ELR (cell line): ENCODE data around the gene ADORA2B.
"Not testable (repeated sequence)": the region's sequence is repeated elsewhere in the genome, so short reads cannot be mapped to it uniquely, and the experiment has no call there.

ENCODE experiments used
- DNase-seq: peaks from one replicate; pipeline ENCODE4 v3.0.0-alpha.2; 2015; ENCODE audit warnings: low read depth

ADORA2B gene

DNA sequence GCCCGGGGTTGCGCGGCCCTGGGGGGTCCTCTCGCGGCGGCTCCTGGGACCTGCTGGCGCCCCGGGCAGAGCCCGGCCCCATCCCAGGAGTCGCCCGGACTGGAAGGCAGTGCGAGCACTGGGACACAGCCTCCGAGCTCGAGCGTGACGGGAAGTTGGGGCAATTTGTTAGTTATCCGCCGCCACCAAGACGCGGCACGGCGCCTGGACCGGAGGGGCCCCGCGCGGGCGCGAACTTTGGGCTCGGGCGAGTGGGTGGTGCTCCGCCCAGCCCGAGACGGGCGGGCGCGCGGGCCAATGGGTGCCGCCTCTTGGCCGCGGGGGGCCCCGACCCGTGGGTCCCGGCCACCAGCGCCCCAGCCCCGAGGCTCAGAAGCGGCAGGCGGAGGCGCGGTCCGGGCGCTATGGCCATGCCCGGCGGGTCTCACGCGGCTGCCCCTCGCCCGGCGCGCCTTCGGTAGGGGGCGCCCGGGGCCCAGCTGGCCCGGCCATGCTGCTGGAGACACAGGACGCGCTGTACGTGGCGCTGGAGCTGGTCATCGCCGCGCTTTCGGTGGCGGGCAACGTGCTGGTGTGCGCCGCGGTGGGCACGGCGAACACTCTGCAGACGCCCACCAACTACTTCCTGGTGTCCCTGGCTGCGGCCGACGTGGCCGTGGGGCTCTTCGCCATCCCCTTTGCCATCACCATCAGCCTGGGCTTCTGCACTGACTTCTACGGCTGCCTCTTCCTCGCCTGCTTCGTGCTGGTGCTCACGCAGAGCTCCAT lies at the start of gene ADORA2B:
Gene ADORA2B, plus strand, starts transcription at position 372 of the 768 bp plus-strand sequence. Its CDS starts 119 bp downstream, at position 491.
- DNase-seq = peak; percentile 82

DNA sequence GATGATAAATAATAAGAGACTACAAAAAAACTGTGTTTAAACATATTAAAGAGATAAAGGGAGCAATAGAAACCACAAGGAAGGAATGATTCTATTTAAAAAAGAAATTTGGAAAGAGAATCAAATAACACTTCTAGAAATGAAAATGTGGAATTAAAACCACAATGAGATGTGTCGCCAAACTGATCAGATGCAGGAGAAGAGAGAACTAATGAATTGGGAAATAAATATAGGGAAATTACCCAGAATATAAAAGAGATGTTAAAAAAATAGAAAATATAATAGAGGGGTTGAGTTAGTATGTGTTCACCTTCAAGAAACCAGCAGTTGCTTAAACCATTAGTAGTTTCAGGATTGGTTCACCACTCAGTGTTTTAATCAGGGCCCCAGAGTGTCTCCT lies 48.7 kb upstream of the ADORA2B start:
- no peak for DNase-seq

DNA sequence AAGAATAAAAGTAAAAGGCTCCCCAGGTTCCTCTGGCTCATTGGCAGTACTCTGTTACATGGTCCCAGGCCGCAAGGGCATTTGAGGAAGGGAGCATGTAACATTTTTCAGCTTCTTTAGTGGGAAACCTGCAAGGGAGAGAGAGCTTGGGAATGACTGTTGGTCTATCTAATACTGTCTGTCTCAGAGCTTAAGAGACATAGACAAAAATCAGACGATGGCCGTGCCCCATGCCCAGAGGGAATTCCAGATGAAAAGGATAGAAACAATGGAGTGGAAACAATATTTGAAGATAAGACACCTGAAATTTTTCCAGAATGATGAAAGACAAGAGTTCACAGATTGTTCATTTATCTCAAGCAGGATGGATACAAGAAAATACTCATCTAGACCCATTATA lies 48.1 kb upstream of the ADORA2B start:
- DNase-seq = no peak

DNA sequence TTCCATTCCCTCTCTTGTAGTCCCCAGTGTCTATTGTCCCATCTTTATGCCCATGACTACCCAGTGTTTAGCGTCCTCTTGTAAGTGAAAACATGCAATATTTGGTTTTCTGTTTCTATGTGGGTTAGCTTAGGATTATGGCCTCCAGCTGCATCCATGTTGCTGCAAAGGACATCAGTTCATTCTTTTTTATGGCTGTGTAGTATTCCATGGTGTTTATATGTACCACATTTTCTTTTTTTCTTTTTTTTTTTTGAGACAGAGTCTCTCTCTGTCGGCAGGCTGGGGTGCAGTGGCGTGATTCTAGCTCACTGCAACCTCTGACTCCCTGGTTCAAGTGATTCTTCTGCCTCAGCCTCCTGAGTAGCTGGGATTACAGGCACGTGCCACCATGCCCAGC lies 45.3 kb upstream of the ADORA2B start:
- DNase-seq = not testable (repeated sequence)

DNA sequence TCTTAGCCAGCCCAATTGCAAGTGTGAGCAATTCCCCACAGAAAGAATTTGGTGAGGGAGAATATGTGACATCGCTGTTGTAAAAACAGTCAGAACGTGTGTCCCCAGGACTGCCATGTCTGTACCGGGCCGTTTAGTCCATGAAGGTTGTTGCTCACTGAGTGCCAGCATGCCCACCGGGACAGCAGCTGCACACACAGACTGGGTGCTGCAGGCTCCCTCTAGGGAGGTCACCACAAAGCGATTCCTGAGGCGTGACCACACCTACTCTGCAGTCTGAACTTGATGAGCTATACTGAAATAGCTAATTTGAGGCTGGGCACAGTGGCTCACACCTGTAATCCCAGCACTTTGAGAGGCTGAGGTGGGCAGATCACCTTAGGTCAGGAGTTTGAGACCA lies 44.1 kb upstream of the ADORA2B start:
- DNase-seq = no peak

DNA sequence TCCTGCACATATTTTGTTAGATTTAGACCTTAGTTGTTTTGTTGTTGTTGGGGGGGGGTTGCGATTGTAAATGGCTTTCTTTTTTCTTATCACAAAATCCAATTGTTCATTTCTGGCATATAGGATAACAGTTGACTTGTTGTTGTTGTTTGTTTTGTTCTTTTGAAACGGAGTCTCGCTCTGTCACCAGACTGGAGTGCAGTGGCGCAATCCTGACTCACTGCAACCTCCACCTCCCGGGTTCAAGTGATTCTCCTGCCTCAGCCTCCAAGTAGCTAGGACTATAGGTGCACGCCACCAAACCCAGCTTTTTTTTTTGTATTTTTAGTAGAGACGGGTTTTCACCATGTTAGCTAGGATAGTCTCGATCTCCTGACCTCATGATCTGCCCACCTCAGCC lies 39.7 kb upstream of the ADORA2B start:
- not testable (repeated sequence) for DNase-seq

DNA sequence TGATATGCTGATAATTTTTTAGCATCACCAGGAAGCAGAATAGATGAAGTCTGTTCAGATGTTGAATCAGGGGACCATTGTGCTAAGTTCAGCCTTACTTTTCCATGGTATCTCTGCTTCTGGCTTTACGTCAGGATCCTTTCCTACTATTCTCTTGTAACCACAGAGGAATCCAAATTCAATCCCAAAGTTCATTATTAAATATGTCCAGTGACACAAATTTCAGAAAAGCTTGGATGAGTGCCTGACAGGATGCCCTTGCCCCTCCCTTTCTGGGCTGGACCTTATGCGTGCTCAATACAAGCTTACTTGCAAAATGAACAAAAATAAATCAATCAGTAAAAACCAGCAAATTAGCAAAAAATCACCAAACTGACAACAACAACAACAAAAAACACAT lies 37.6 kb upstream of the ADORA2B start:
- no peak for DNase-seq

DNA sequence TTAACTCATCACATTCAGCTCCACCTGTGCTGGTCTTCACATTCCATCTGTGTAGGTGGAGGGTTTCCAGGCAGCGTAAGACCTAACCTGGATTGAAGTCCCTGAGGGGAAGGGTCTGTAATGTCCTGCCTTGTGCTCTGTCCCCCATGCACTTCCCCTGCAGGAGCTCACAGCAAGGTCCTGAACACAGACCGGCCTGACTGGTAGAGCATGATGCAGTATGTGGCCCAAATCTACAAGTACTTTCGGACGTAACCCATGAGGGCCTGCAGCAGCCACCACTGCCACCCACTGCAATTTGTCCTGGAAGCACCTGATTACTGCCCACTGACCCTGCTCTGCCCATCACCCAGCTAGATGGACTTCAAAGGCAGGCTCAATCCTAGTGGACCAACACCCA lies 36.6 kb upstream of the ADORA2B start:
- DNase-seq = no peak

DNA sequence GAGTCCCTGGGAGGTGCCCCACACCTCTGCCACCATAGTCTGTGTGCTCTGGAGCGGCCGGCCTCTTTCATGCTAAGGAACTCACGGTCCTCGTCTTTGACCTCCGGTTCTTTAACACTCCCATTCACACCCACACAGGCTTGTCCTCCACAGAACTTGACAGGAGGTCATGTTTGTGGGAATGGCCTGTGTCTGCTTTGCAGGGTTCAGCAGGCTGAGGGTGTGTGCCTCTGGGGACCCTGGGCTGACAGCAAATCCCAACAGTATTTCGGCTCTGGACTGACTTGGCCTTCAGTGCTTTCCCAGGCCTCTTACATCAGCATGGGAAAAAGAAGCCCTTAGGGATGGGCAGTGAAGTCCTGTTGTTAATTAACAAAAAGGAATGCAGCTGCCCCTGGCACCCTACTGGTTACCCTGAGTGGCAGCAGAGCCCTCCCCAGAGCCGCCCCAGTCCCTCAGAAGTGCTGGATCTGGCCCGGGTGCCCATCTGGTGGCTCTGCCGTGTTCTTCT lies 35.4 kb upstream of the ADORA2B start:
- DNase-seq = no peak

DNA sequence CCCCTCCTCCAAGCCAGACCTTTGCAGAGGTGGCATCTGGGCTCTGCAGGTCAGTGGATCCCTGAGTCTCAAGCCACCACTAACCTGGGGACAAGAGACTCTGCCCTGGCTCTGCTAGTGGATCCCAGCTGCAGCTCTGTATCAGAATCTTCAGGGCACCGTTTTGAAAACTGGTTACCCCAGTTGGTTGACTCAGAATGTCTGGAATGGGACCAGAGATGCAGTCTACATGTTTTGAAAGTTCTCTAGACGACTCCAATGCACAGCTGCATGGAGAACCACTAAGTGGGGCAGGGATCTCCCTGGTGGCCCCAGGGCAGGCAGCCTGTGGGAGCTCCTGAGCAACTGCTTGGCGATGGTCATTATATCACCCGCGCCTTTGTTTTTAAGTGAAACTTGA lies 34.1 kb upstream of the ADORA2B start:
- no peak for DNase-seq

DNA sequence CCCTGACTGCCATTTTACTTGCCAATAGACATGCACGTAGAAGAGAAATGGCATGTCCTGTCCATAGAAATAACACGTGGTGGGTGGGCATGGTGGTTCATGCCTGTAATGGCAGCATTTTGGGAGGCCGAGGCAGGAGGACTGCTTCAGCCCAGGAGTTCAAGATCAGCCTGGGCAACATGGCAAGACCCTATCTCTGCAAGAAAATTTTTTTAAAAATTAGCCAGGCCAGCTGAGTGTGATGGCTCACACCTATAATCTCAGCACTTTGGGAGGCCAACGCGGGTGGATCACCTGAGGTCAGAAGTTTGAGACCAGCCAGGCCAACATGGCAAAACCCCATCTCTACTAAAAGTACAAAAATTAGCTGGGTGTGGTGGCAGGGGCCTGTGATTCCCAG lies 33.2 kb upstream of the ADORA2B start:
- DNase-seq = not testable (repeated sequence)

DNA sequence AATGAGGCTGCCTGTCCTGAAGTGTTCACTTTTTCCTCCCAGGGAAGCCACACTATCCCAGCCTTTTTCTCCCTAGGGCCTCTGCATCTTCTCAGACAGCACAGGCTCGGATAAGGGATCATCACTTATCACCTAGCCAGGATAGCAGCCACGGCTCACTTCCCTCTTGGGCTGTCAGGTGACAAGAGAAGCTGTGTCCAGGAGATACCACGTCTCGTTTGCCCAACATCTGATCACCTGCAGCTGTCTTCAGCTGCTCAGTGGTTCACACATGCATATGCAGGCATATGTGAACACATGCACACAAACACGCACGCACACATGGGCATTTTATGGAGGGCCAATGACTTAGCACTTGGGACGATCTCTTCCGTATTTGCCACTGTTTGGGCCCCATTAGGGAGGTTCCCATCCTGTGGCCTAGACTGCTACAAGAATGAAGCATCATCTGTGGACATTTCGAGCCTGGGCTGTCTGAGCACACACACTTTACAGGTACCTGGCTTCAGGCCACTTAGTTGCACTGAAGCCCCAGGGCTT lies 32.4 kb upstream of the ADORA2B start:
- no peak for DNase-seq

DNA sequence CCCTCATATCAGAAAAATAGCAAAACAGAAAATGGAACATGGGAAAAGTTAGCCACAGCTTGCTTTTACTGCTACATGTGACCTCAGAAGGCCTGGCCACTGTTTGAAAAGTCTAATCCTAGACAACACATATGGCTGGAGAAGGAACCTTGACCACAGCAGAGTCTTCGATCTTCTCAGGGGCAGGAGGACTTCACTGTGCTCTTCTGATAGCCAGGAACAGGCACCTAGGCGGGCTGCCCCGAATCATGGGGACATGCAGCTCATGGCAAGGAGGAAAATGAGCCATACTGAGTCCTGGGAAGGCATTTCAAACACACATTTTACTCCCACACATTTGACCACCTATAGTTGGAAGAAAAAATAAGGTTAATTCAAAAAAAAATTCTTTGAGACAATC lies 31.1 kb upstream of the ADORA2B start:
- no peak for DNase-seq

DNA sequence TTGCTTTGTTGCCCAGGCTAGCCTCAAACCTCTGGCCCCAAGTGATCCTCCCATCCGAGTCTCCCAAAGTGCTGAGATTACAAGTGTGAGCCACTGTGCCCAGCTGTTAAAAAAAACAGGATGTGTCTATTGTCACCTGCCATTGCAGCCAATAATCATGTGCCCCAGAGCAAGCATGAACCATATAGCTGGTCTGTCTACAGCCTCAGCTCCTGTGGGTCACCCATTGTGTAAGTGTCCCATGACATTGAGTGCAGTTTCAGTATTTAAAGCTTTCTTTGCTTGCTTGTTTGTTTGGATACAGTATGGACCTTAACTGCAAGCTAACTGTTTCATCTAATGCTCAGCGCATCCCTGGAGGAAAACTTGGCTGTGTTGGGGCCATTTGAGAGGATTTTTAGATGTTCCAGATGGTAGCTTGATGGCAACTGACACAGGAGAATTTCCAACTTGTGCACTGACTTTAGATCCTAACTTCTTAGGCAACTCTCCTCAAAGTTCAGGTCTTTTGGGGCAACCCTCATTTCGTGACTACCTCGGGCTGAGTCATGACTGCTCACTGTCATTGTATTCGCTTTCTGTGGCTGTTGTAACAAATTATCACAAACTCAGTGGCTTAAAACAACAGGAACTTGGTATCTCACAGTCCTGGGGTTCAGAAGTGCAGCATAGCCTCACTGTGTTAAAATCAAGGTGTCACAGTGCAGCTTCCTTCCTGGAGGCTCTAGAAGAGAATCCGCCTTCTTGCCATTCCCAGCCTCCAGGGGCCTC lies 30.3 kb upstream of the ADORA2B start:
- peak; percentile 92 for DNase-seq

DNA sequence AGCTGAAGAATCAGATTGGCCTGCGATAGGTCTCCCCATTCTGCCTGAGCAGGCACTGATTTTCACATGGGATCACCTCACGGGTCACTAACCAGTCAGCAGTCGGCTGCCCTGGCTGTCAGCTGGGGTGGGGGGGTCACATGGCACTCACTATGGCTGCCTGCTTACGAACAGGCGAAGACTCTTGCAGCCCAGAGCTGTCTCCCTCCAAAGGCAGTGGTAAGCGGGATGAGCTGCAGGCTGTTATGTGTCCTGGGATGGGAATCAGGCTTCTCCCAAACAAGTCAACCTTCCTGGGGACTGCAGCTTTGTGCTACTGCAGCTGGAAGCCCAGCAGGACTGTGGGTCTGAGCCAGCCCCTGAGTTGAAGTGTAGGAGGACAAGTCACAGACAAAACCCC lies 29.0 kb upstream of the ADORA2B start:
- DNase-seq = no peak

DNA sequence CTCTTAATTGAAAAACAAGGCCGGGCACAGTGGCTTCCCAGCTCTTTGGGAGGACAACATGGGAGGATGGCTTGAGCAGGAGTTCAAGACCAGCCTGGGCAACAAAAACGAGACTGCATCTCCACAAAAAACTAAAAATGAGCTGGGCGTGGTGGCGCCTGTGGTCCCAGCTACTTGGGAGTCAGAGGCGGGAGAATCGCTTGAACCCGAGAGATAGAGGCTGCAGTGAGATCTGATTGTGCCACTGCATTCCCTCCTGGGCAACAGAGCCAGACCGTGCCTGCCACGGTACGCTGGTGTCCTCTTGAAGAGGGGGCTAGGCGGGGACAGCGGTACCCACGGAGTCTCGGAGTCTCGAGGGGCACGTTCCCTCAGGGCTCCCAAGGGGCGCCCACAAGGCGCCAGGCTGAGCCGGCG lies 27.9 kb upstream of the ADORA2B start:
- no peak for DNase-seq

DNA sequence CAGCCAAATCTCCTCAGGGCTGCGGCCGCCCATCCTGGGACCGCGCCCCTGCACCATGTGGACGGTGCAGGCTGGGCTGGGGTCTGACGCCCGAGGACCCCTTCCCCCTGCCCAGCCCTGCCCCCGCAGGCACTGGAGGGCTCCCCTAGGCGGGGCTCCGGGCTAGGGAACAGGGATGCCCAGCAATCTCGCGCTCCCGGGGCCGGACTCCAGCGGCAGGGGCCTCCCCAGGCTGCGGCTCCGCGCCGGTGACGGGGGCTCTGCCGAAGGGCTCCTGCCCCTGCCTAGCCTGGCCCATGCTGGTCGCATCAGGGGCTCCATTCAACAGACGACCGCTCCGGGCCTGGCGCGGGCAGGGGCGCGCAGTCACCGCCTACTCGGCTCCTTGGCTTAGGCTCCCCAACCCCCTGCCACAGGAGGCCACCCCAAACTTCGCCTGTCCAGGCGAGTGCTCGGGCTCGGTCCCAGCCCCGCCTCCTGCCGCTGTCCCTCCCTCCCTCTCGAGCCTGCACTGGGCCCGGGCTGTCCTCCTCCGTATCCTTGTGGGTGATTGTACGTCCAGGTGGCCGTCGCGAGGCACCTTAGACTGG lies 27.4 kb upstream of the ADORA2B start:
- no peak for DNase-seq

DNA sequence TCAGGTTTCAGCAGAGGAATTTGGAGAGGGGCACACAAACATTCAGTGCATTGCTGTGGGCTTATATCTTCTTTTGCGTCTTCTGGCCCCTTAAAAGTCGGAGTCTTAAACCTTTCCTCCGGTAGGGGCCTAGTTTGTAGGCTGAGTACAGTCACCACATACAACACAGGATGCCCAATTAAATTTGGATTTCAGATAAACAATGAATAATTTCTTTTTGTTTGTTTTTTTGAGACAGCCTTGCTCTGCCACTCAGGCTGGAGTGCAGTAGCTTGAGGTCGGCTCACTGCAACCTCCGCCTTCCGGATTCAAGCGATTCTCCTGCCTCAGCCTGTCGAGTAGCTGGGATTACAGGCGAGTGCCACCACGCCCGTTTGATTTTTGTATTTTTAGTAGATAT lies 26.7 kb upstream of the ADORA2B start:
- peak; percentile 29 for DNase-seq

DNA sequence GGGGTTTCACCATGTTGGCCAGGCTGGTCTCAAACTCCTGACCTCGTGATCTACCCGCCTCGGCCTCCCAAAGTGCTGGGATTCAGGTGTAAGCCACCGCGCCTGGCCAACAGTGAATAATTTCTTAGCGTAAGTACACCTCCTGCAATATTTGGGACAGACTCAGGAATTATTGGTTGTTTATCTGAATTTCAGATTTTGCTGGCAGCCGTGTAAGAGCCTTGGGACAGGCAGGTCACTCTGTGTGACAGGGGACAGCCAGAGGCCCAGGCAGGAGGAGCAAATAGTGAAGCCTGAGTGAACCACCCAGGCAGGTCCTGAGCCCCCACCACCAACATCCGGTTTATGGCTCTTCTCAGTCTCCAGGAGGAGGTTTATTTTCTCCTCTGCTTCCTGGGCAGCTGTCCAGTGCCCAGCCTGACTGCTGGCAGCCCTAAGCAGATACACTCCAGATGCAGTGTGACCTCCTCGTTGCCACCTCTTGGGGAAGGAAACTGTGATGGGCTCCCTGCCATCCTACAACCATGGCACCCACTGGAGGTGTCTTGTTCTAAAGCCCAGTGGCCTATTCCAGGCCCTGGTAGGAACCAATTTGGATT lies 26.2 kb upstream of the ADORA2B start:
- DNase-seq = no peak

DNA sequence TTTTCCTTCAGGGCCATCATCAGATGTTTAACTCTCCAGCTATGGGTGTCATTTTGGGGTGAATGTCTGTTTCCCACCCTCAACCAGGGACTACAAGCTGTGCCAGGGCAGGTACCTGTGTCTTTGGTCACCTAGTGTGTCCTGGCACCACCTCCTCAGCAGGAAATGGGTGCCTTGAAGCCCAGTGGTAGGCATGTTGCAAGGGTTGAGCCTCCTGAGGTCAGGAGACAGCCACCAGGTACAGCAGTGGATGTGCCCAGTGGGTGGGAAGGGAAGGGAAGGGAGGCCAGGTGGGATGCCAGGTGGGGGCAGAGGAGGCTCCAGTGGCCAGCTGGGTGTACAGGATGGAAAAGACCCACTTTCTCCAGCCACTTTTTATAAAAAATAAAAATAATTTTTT lies 25.5 kb upstream of the ADORA2B start:
- DNase-seq = no peak

DNA sequence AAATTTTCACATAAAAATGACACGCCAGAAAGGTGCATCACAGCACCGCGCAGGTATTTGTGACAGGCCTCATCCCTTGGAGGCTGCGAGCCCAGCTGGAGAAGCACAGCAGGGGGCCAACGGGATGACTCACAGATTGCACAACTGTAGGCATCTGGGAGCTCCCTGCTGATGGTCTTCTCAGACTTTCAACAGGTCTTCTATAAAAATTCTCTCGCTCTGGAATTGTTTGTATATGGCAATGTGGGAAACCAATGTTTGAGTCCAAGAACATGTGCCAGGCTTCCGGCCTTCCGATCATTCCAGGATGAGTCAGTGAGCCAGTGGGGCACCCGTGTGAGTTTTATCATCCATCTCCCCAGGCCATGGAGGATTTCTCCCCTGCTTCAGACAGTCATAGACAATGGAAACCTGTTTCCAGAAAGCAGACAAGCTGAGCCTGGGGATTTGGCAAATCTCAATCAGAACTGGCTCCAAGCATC lies 24.1 kb upstream of the ADORA2B start:
- peak; percentile 98 for DNase-seq

DNA sequence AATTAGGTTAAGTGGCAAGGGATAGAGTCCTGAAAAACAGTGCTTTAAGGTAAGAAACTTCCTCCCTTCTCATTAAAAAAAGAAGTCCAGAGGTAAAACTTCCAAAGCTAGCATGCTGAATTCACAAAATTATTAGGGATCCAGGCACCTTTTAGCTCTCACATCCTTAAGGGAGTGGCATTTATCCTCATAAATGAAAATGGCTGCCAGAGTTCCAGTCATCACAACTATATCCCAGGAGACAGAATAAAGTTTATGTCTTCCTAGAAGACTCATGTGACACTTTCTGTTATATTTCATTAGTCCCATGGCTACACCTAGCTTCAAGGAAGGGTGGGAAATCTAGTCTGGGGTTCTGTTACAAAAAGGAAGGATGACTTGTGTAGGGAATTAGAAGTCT lies 23.3 kb upstream of the ADORA2B start:
- no peak for DNase-seq
